Subcutaneous abdominal adipose tissue (tissue), 5 donors: ENCODE results near the gene DNAJB4.

ENCODE experiments used
- H3K27ac ChIP-seq: one replicate; pipeline ENCODE4 v1.7.0; 2013; ENCODE audit warnings: low read depth, mild to moderate bottlenecking, inconsistent platforms, low read length, moderate library complexity
- H3K27me3 ChIP-seq, 5 donors: one replicate each; pipeline ENCODE4 v1.7.0; 2013; ENCODE audit warnings: low read length in 5 of 5, inconsistent platforms in 1 of 5; ENCODE audit not compliant: control insufficient read depth in 5 of 5, insufficient read depth in 4 of 5
- H3K36me3 ChIP-seq, 5 donors: one replicate each; pipeline ENCODE4 v1.7.0; 2013; ENCODE audit warnings: low read length in 5 of 5; ENCODE audit not compliant: control insufficient read depth in 5 of 5, insufficient read depth in 5 of 5
- H3K4me1 ChIP-seq, 5 donors: one replicate each; pipeline ENCODE4 v1.7.0; 2013; ENCODE audit warnings: low read length in 5 of 5, mild to moderate bottlenecking in 3 of 5, moderate library complexity in 1 of 5; ENCODE audit not compliant: control insufficient read depth in 5 of 5, insufficient read depth in 5 of 5
- H3K4me3 ChIP-seq, 5 donors: one replicate each; pipeline ENCODE4 v1.7.0; 2013; ENCODE audit warnings: low read length in 5 of 5, low read depth in 1 of 5
- H3K9ac ChIP-seq, 5 donors: one replicate each; pipeline ENCODE4 v1.7.0; 2013; ENCODE audit warnings: low read length in 5 of 5, mild to moderate bottlenecking in 4 of 5, moderate library complexity in 3 of 5
- H3K9me3 ChIP-seq, 5 donors: one replicate each; pipeline ENCODE4 v1.7.0; 2013; ENCODE audit warnings: low read length in 5 of 5; ENCODE audit not compliant: control insufficient read depth in 5 of 5
- donor health status: healthy.
- donor health status: healthy.
- donor health status: healthy.
- donor health status: healthy.
- donor health status: healthy.

DNAJB4 gene

DNA sequence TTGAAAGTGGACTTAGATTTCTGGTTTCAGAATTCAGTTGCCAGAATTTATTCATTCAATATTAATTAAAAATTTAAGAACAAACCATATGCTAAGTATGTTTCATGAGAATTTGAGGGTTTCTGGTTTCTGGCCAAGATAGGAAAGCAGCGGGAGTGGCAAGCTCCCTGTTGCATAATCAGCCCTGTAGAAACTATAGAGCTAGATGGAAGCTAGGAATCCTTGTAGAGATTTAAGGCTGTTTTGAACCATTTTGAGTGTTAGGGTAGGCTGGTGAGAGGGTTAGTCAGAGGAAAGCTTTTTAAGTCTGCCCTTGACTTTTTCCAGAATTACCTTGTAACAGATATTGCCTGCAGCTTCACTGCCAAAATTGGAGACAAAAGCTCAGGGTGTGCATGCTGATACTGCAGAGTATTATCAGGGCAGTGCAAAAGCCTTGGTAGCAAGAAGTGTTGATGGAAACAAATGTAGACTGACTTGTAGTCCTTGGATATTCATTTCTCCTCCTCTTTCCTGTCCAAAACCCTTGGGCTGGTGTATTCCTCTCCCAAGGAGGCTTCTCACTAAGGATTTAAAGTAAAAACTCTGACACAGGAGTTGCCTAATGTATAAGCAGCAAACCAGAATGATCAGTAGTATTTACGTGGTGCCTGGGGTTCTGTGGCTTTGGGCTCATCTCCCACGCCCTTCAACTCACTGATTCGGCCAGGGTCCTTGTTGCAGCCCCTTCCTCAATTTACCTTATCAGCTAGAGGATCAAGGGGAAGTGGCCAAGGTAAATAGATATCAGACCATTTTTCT, 28.5 kb downstream of the DNAJB4 start:
- no peak overlapping the region for H3K27ac ChIP-seq
- H3K36me3 ChIP-seq = no peaks in the 10 kb centered on the region
- H3K27me3 ChIP-seq = no peaks in the 10 kb centered on the region
- H3K4me1 ChIP-seq = no peaks in the 10 kb centered on the region
- H3K9ac ChIP-seq = no peak overlapping the region
- H3K9me3 ChIP-seq = no peaks in the 10 kb centered on the region
- H3K4me3 ChIP-seq = no peak overlapping the region

- no peaks in the 10 kb centered on the region for H3K4me1 ChIP-seq
- H3K9ac ChIP-seq = no peak overlapping the region
- no peak overlapping the region for H3K4me3 ChIP-seq
- no peak overlapping the region for H3K27ac ChIP-seq
- H3K27me3 ChIP-seq = no peaks in the 10 kb centered on the region
- no peaks in the 10 kb centered on the region for H3K36me3 ChIP-seq
- H3K9me3 ChIP-seq = no peaks in the 10 kb centered on the region
These were observed 29.0 kb downstream of the DNAJB4 start for GRCh38 chr1:78033797-78034172.

DNA sequence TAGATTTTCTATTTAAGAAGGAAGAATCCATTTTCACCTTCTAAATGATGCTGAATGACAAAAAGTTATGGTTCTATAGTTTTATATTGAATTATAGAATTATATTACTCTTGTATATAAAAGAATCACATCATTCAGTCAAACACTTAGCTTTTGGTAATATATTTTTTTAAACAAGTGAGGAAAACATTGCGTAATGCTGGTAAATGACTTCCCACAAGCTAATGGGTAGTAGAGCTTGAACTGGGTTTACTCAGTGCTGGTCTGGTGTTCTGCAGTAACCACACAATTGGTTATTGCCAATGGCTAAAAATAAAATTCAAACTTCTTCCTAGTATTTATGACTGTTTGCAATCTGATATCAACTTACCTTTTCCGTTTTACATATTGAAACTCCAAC, 30.4 kb downstream of the DNAJB4 start:
- Histone ChIP-seq H3K9me3 (no peaks in the 10 kb centered on the region), H3K27me3 (no peaks in the 10 kb centered on the region), H3K4me3 (no peak overlapping the region), H3K36me3 (no peaks in the 10 kb centered on the region), H3K9ac (no peak overlapping the region), H3K27ac (no peak overlapping the region), H3K4me1 (no peaks in the 10 kb centered on the region)

- H3K27me3 ChIP-seq = no peaks in the 10 kb centered on the region
- no peak overlapping the region for H3K9ac ChIP-seq
- no peaks in the 10 kb centered on the region for H3K4me1 ChIP-seq
- no peak overlapping the region for H3K4me3 ChIP-seq
- H3K27ac ChIP-seq = no peak overlapping the region
- no peaks in the 10 kb centered on the region for H3K36me3 ChIP-seq
- no peaks in the 10 kb centered on the region for H3K9me3 ChIP-seq
These were observed 31.7 kb downstream of the DNAJB4 start for GRCh38 chr1:78036450-78036849.

DNA sequence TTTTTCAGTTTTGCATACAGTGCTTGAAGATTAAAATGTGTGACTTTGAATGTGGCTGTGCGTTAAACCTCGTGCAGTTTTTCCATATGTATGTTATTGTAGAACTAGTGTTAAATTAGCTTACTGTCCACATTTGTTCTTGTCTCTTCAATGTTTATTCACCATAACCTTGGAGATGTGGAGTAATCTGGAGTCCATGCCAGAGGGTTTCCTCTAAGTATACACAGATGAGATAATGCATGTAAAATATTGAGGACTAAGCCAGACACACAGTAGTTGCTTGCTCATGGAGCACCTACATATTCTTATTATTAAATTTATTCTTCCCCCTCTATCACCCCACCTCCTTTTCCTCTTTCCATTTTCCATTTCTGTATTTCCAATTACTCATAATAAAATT, 33.3 kb downstream of the DNAJB4 start:
- Histone ChIP-seq H3K27ac (no peak overlapping the region), H3K36me3 (no peaks in the 10 kb centered on the region), H3K27me3 (no peaks in the 10 kb centered on the region), H3K9ac (no peak overlapping the region), H3K4me1 (no peaks in the 10 kb centered on the region), H3K4me3 (no peak overlapping the region), H3K9me3 (no peaks in the 10 kb centered on the region)

DNA sequence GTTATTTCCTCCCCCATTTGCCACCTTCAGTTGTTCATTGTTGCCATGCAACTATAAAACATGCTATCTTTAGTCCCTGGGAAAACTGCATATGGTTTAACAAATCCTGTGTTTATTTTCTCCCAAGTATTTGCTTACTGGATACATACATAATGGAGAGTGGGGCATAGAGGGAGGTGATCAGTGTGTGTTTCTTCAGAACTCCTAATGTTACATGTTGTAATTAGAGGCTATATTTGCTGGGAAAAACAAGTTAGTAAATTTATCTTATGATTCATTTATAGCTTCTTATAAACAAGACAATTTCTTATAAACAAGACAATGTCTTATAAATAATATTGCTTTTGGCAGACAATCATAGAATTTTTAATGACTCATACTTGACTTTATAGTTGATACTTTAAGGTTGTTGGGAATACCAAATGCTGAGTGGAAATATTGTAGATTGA, 33.8 kb downstream of the DNAJB4 start:
- no peaks in the 10 kb centered on the region for H3K27me3 ChIP-seq
- H3K4me1 ChIP-seq = no peaks in the 10 kb centered on the region
- H3K4me3 ChIP-seq = no peak overlapping the region
- no peak overlapping the region for H3K9ac ChIP-seq
- H3K36me3 ChIP-seq = no peaks in the 10 kb centered on the region
- H3K27ac ChIP-seq = no peak overlapping the region
- no peaks in the 10 kb centered on the region for H3K9me3 ChIP-seq

- Histone ChIP-seq H3K27me3 (no peaks in the 10 kb centered on the region), H3K4me1 (peaks cover 0 to 11% (median 10%) of the 10 kb centered on the region in 5 donors), H3K4me3 (no peak overlapping the region), H3K9ac (no peak overlapping the region), H3K9me3 (no peaks in the 10 kb centered on the region), H3K36me3 (no peaks in the 10 kb centered on the region), H3K27ac (no peak overlapping the region)
These were observed 35.8 kb downstream of the DNAJB4 start for GRCh38 chr1:78040484-78041089.

- Histone ChIP-seq H3K27ac (no peak overlapping the region), H3K9me3 (no peaks in the 10 kb centered on the region), H3K4me3 (no peak overlapping the region), H3K36me3 (no peaks in the 10 kb centered on the region), H3K27me3 (peaks cover 0 to 4% (median 3%) of the 10 kb centered on the region in 5 donors), H3K4me1 (peaks cover 0 to 33% (median 24%) of the 10 kb centered on the region in 5 donors), H3K9ac (no peak overlapping the region)
These were observed 38.7 kb downstream of the DNAJB4 start for GRCh38 chr1:78043436-78043835.

DNA sequence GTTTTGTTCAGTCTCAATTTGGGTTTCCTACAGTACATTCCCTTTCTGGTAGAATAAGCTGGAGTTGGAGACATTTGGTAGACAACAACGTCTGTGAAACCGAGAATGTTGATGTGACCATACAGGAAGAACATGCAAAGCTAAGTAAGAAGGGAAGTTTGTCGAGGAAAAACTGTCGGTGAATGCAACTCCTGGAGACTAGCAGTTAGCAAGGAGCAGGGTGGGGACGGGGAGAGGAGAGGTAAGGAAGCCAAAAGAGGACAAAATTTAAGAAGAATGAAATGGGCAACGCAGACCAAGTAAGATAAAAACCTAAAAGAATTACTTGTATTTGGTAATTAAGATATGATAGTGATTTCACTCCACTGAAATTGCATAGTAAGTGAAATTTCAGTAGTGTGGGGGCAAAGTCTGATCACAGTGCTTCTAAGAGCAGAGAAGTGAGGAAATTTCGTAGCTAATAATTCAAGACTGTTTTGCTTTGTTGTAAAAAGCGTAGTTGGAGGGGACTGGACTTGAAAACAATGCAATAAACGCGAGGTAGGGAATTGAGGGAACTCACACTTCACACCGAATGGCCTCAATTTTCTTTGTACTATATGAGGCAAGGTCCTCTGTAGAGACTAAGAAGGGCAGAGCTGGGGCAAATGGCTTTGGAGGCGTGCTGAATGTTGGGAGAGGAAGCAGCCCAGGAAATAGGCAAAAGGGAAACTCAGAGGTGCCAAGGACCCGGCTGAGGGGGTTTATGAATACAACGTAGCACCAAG, 40.2 kb downstream of the DNAJB4 start:
- peaks cover 0 to 33% (median 24%) of the 10 kb centered on the region in 5 donors for H3K4me1 ChIP-seq
- peak overlapping the region; percentile 60 for H3K27ac ChIP-seq
- no peaks in the 10 kb centered on the region for H3K36me3 ChIP-seq
- no peaks in the 10 kb centered on the region for H3K9me3 ChIP-seq
- H3K4me3 ChIP-seq = peak overlapping the region; percentile 75 to 87 (median 84)
- H3K27me3 ChIP-seq = peaks cover 0 to 4% (median 3%) of the 10 kb centered on the region in 5 donors
- H3K9ac ChIP-seq = peak overlapping the region in 4 of 5 donors; percentile 32 to 75 (median 68)

- Histone ChIP-seq H3K4me3 (peak overlapping the region; percentile 75 to 87 (median 84)), H3K27me3 (peaks cover 0 to 4% (median 3%) of the 10 kb centered on the region in 5 donors), H3K9me3 (no peaks in the 10 kb centered on the region), H3K4me1 (peaks cover 0 to 33% (median 24%) of the 10 kb centered on the region in 5 donors), H3K9ac (peak overlapping the region; percentile 32 to 75 (median 66)), H3K36me3 (no peaks in the 10 kb centered on the region), H3K27ac (peak overlapping the region; percentile 60)
These were observed 40.8 kb downstream of the DNAJB4 start for GRCh38 chr1:78045563-78045925.
